Measurements from ENCODE around the gene NLK.

Gene NLK

GRCh38 chr17:28120766-28121165, 78.3 kb downstream of the NLK start:
- Histone ChIP-seq H3K36me3 (ENCODE audit: control insufficient read depth in 2 of 2, insufficient read depth in 2 of 2, low read length in 2 of 2) (no peaks in the 10 kb centered on the region), H3K4me1 (ENCODE audit: control insufficient read depth in 2 of 2, insufficient read depth in 2 of 2, low read length in 2 of 2) (peaks cover 0 to 10% of the 10 kb centered on the region in 2 donors), H3K4me3 (ENCODE audit: low read length in 2 of 2) (no peak overlapping the region), H3K9me3 (ENCODE audit: control insufficient read depth in 2 of 2, low read length in 2 of 2) (no peaks in the 10 kb centered on the region), H3K27me3 (ENCODE audit: control insufficient read depth in 2 of 2, insufficient read depth in 2 of 2, low read length in 2 of 2) (no peaks in the 10 kb centered on the region), H3K9ac (ENCODE audit: low read depth in 1 of 2, low read length in 2 of 2) (no peak overlapping the region), H3K27ac (ENCODE audit: low read depth in 2 of 2, low read length in 2 of 2) (no peak overlapping the region)

- Histone ChIP-seq H3K9me3 (ENCODE audit: control insufficient read depth in 2 of 2, low read length in 2 of 2) (no peaks in the 10 kb centered on the region), H3K27ac (ENCODE audit: low read depth in 2 of 2, low read length in 2 of 2) (no peak overlapping the region), H3K9ac (ENCODE audit: low read depth in 1 of 2, low read length in 2 of 2) (no peak overlapping the region)
These were observed 82.5 kb downstream of the NLK start for GRCh38 chr17:28124962-28125361.

GRCh38 chr17:28125526-28126378, 83.3 kb downstream of the NLK start:
- Histone ChIP-seq H3K4me3 (ENCODE audit: low read length in 2 of 2) (no peak overlapping the region), H3K9me3 (ENCODE audit: control insufficient read depth in 2 of 2, low read length in 2 of 2) (no peaks in the 10 kb centered on the region), H3K4me1 (ENCODE audit: control insufficient read depth in 2 of 2, insufficient read depth in 2 of 2, low read length in 2 of 2) (peaks cover 0 to 14% of the 10 kb centered on the region in 2 donors), H3K9ac (ENCODE audit: low read depth in 1 of 2, low read length in 2 of 2) (no peak overlapping the region), H3K27me3 (ENCODE audit: control insufficient read depth in 2 of 2, insufficient read depth in 2 of 2, low read length in 2 of 2) (no peaks in the 10 kb centered on the region), H3K27ac (ENCODE audit: low read depth in 2 of 2, low read length in 2 of 2) (no peak overlapping the region), H3K36me3 (ENCODE audit: control insufficient read depth in 2 of 2, insufficient read depth in 2 of 2, low read length in 2 of 2) (no peaks in the 10 kb centered on the region)

More at GRCh38 chr17:28124962-28125361, 82.5 kb downstream of the NLK start:
- Histone ChIP-seq H3K4me3 (ENCODE audit: low read length in 2 of 2) (no peak overlapping the region), H3K27me3 (ENCODE audit: control insufficient read depth in 2 of 2, insufficient read depth in 2 of 2, low read length in 2 of 2) (no peaks in the 10 kb centered on the region), H3K4me1 (ENCODE audit: control insufficient read depth in 2 of 2, insufficient read depth in 2 of 2, low read length in 2 of 2) (peaks cover 0 to 14% of the 10 kb centered on the region in 2 donors), H3K36me3 (ENCODE audit: control insufficient read depth in 2 of 2, insufficient read depth in 2 of 2, low read length in 2 of 2) (no peaks in the 10 kb centered on the region)

- Histone ChIP-seq H3K4me1 (ENCODE audit: control insufficient read depth in 2 of 2, insufficient read depth in 2 of 2, low read length in 2 of 2) (peaks cover 0 to 17% of the 10 kb centered on the region in 2 donors), H3K9me3 (ENCODE audit: control insufficient read depth in 2 of 2, low read length in 2 of 2) (no peaks in the 10 kb centered on the region), H3K27ac (ENCODE audit: low read depth in 2 of 2, low read length in 2 of 2) (no peak overlapping the region), H3K9ac (ENCODE audit: low read depth in 1 of 2, low read length in 2 of 2) (no peak overlapping the region), H3K36me3 (ENCODE audit: control insufficient read depth in 2 of 2, insufficient read depth in 2 of 2, low read length in 2 of 2) (no peaks in the 10 kb centered on the region), H3K27me3 (ENCODE audit: control insufficient read depth in 2 of 2, insufficient read depth in 2 of 2, low read length in 2 of 2) (no peaks in the 10 kb centered on the region), H3K4me3 (ENCODE audit: low read length in 2 of 2) (no peak overlapping the region)
These were observed 84.7 kb downstream of the NLK start for GRCh38 chr17:28127196-28127595.

GRCh38 chr17:28128779-28129178, 86.3 kb downstream of the NLK start:
- Histone ChIP-seq H3K27me3 (ENCODE audit: control insufficient read depth in 2 of 2, insufficient read depth in 2 of 2, low read length in 2 of 2) (no peaks in the 10 kb centered on the region), H3K9ac (ENCODE audit: low read depth in 1 of 2, low read length in 2 of 2) (no peak overlapping the region), H3K9me3 (ENCODE audit: control insufficient read depth in 2 of 2, low read length in 2 of 2) (no peaks in the 10 kb centered on the region), H3K27ac (ENCODE audit: low read depth in 2 of 2, low read length in 2 of 2) (no peak overlapping the region), H3K4me3 (ENCODE audit: low read length in 2 of 2) (no peak overlapping the region), H3K4me1 (ENCODE audit: control insufficient read depth in 2 of 2, insufficient read depth in 2 of 2, low read length in 2 of 2) (peaks cover 0 to 17% of the 10 kb centered on the region in 2 donors), H3K36me3 (ENCODE audit: control insufficient read depth in 2 of 2, insufficient read depth in 2 of 2, low read length in 2 of 2) (peaks cover 0 to 5% of the 10 kb centered on the region in 2 donors)

- peaks cover 0 to 8% of the 10 kb centered on the region in 2 donors for H3K36me3 ChIP-seq (ENCODE audit: control insufficient read depth in 2 of 2, insufficient read depth in 2 of 2, low read length in 2 of 2)
- no peak overlapping the region for H3K9ac ChIP-seq (ENCODE audit: low read depth in 1 of 2, low read length in 2 of 2)
- no peak overlapping the region for H3K27ac ChIP-seq (ENCODE audit: low read depth in 2 of 2, low read length in 2 of 2)
- H3K4me1 ChIP-seq (ENCODE audit: control insufficient read depth in 2 of 2, insufficient read depth in 2 of 2, low read length in 2 of 2): peaks cover 0 to 9% of the 10 kb centered on the region in 2 donors
- no peak overlapping the region for H3K4me3 ChIP-seq (ENCODE audit: low read length in 2 of 2)
- no peaks in the 10 kb centered on the region for H3K9me3 ChIP-seq (ENCODE audit: control insufficient read depth in 2 of 2, low read length in 2 of 2)
- no peaks in the 10 kb centered on the region for H3K27me3 ChIP-seq (ENCODE audit: control insufficient read depth in 2 of 2, insufficient read depth in 2 of 2, low read length in 2 of 2)
These were observed 88.0 kb downstream of the NLK start for GRCh38 chr17:28130472-28130871.

GRCh38 chr17:28131599-28131998, 89.1 kb downstream of the NLK start:
- no peak overlapping the region for H3K9ac ChIP-seq (ENCODE audit: low read depth in 1 of 2, low read length in 2 of 2)
- H3K36me3 ChIP-seq (ENCODE audit: control insufficient read depth in 2 of 2, insufficient read depth in 2 of 2, low read length in 2 of 2): peaks cover 0 to 8% of the 10 kb centered on the region in 2 donors
- no peak overlapping the region for H3K27ac ChIP-seq (ENCODE audit: low read depth in 2 of 2, low read length in 2 of 2)
- H3K4me3 ChIP-seq (ENCODE audit: low read length in 2 of 2): no peak overlapping the region
- H3K4me1 ChIP-seq (ENCODE audit: control insufficient read depth in 2 of 2, insufficient read depth in 2 of 2, low read length in 2 of 2): peaks cover 0 to 3% of the 10 kb centered on the region in 2 donors
- no peaks in the 10 kb centered on the region for H3K27me3 ChIP-seq (ENCODE audit: control insufficient read depth in 2 of 2, insufficient read depth in 2 of 2, low read length in 2 of 2)
- H3K9me3 ChIP-seq (ENCODE audit: control insufficient read depth in 2 of 2, low read length in 2 of 2): no peaks in the 10 kb centered on the region

GRCh38 chr17:28133562-28133970, 91.1 kb downstream of the NLK start:
- Histone ChIP-seq H3K9ac (ENCODE audit: low read depth in 1 of 2, low read length in 2 of 2) (no peak overlapping the region), H3K27ac (ENCODE audit: low read depth in 2 of 2, low read length in 2 of 2) (no peak overlapping the region), H3K36me3 (ENCODE audit: control insufficient read depth in 2 of 2, insufficient read depth in 2 of 2, low read length in 2 of 2) (peaks cover 0 to 8% of the 10 kb centered on the region in 2 donors), H3K4me1 (ENCODE audit: control insufficient read depth in 2 of 2, insufficient read depth in 2 of 2, low read length in 2 of 2) (peaks cover 0 to 3% of the 10 kb centered on the region in 2 donors), H3K9me3 (ENCODE audit: control insufficient read depth in 2 of 2, low read length in 2 of 2) (no peaks in the 10 kb centered on the region), H3K4me3 (ENCODE audit: low read length in 2 of 2) (no peak overlapping the region), H3K27me3 (ENCODE audit: control insufficient read depth in 2 of 2, insufficient read depth in 2 of 2, low read length in 2 of 2) (no peaks in the 10 kb centered on the region)

GRCh38 chr17:28136923-28137322, 94.4 kb downstream of the NLK start:
- H3K4me1 ChIP-seq (ENCODE audit: control insufficient read depth in 2 of 2, insufficient read depth in 2 of 2, low read length in 2 of 2): no peaks in the 10 kb centered on the region
- H3K4me3 ChIP-seq (ENCODE audit: low read length in 2 of 2): no peak overlapping the region
- peaks cover 0 to 8% of the 10 kb centered on the region in 2 donors for H3K36me3 ChIP-seq (ENCODE audit: control insufficient read depth in 2 of 2, insufficient read depth in 2 of 2, low read length in 2 of 2)
- H3K27me3 ChIP-seq (ENCODE audit: control insufficient read depth in 2 of 2, insufficient read depth in 2 of 2, low read length in 2 of 2): no peaks in the 10 kb centered on the region
- no peaks in the 10 kb centered on the region for H3K9me3 ChIP-seq (ENCODE audit: control insufficient read depth in 2 of 2, low read length in 2 of 2)
- H3K9ac ChIP-seq (ENCODE audit: low read depth in 1 of 2, low read length in 2 of 2): no peak overlapping the region
- no peak overlapping the region for H3K27ac ChIP-seq (ENCODE audit: low read depth in 2 of 2, low read length in 2 of 2)

- Histone ChIP-seq H3K4me3 (ENCODE audit: low read length in 2 of 2) (no peak overlapping the region), H3K4me1 (ENCODE audit: control insufficient read depth in 2 of 2, insufficient read depth in 2 of 2, low read length in 2 of 2) (no peaks in the 10 kb centered on the region)
These were observed 97.3 kb downstream of the NLK start for GRCh38 chr17:28139822-28140221.

More at GRCh38 chr17:28139822-28140221, 97.3 kb downstream of the NLK start:
- Histone ChIP-seq H3K27ac (ENCODE audit: low read depth in 2 of 2, low read length in 2 of 2) (no peak overlapping the region), H3K27me3 (ENCODE audit: control insufficient read depth in 2 of 2, insufficient read depth in 2 of 2, low read length in 2 of 2) (no peaks in the 10 kb centered on the region), H3K9ac (ENCODE audit: low read depth in 1 of 2, low read length in 2 of 2) (no peak overlapping the region), H3K9me3 (ENCODE audit: control insufficient read depth in 2 of 2, low read length in 2 of 2) (no peaks in the 10 kb centered on the region), H3K36me3 (ENCODE audit: control insufficient read depth in 2 of 2, insufficient read depth in 2 of 2, low read length in 2 of 2) (peaks cover 0 to 3% of the 10 kb centered on the region in 2 donors)

Data from mucosa of rectum (tissue), 2 donors.